ENCODE measurements around the gene CLIP2.

The CLIP2 gene

DNA sequence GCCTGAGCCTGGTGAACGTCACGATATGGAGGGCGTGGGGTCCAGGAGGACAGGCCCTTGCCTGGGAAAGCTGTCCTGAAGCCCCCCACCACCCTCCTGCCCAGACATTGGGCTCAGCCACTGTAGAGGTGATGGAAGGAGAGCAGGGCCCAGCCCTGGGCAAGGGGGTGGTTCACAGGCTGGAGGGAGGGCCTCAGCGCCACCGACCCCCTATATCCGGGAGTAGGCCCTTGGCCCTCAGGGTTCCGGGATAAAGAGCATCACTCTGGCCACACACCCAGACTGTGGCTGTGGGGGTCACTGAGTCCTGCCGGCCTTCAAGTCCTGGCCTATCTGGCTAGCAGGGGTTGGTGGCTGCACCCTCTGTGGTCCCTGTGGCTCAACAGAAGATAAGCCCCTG is 109.2 kb downstream of the CLIP2 start:
- no peak overlapping the region for H3K4me3 ChIP-seq (ENCODE audit: low read length)
- H3K36me3 ChIP-seq (replicated peaks; ENCODE audit: insufficient read depth, low read length) = no peaks in the 10 kb centered on the region
- no peaks in the 10 kb centered on the region for H3K4me1 ChIP-seq (ENCODE audit: low read length)
- H3K4me2 ChIP-seq (ENCODE audit: low read depth, low read length) = no peak overlapping the region
- no peak overlapping the region for H3K9ac ChIP-seq (ENCODE audit: low read length)
- H3F3A ChIP-seq (ENCODE audit: insufficient read depth, low read length) = no peaks in the 10 kb centered on the region
- H2AFZ ChIP-seq (ENCODE audit: low read length) = no peak overlapping the region
- peaks cover 11% of the 10 kb centered on the region; the same call in 1 of the 2 replicates for H3K27me3 ChIP-seq (replicated peaks; ENCODE audit: insufficient read depth, low read length)
- H3K9me3 ChIP-seq (replicated peaks; ENCODE audit: insufficient read depth, low read length) = no peaks in the 10 kb centered on the region
- H3K27ac ChIP-seq (ENCODE audit: low read length) = no peak overlapping the region
- H3K9me2 ChIP-seq (replicated peaks; ENCODE audit: insufficient read depth, low read length) = no peaks in the 10 kb centered on the region
- no peak for DNase-seq
- no peaks in the 10 kb centered on the region for H3K79me2 ChIP-seq (ENCODE audit: low read length)
- H4K20me1 ChIP-seq (ENCODE audit: insufficient read depth, low read length) = no peaks in the 10 kb centered on the region
- TF ChIP-seq EZH2 (optimal IDR thresholded peaks at IDR 0.05; ENCODE audit: low read depth, low read length) (no peak), EZH2phosphoT487 (IDR thresholded peaks at IDR 0.05; ENCODE audit: low read length) (no peak)
- TF ChIP-seq, protein P1, sequence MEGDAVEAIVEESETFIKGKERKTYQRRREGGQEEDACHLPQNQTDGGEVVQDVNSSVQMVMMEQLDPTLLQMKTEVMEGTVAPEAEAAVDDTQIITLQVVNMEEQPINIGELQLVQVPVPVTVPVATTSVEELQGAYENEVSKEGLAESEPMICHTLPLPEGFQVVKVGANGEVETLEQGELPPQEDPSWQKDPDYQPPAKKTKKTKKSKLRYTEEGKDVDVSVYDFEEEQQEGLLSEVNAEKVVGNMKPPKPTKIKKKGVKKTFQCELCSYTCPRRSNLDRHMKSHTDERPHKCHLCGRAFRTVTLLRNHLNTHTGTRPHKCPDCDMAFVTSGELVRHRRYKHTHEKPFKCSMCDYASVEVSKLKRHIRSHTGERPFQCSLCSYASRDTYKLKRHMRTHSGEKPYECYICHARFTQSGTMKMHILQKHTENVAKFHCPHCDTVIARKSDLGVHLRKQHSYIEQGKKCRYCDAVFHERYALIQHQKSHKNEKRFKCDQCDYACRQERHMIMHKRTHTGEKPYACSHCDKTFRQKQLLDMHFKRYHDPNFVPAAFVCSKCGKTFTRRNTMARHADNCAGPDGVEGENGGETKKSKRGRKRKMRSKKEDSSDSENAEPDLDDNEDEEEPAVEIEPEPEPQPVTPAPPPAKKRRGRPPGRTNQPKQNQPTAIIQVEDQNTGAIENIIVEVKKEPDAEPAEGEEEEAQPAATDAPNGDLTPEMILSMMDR (IDR thresholded peaks at IDR 0.05; ENCODE audit: low read length) = no peak

DNA sequence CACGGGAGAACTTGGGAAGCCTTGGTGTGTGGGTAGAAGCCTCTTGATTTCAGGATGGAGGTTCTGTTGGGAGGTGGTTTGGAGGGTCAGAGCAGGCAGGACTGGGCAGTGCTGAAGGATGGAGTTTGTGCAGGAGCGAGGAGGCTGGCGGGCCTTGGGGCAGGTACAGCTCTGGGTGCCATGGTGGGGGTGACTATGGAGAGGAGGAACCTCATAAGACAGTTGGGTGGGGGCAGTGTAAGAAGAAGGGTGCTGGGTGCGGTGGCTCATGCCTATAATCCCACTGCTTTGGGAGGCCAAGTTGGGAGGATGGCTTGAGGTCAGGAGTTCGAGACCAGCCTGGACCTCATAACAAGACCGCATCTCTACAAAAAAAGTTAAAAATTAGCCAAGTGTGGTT is 109.8 kb downstream of the CLIP2 start:
- no peak overlapping the region for H3K4me2 ChIP-seq (ENCODE audit: low read depth, low read length)
- H3K4me1 ChIP-seq (ENCODE audit: low read length) = no peaks in the 10 kb centered on the region
- no peak for DNase-seq
- H3K79me2 ChIP-seq (ENCODE audit: low read length) = no peaks in the 10 kb centered on the region
- H4K20me1 ChIP-seq (ENCODE audit: insufficient read depth, low read length) = no peaks in the 10 kb centered on the region
- H3K9me2 ChIP-seq (replicated peaks; ENCODE audit: insufficient read depth, low read length) = no peaks in the 10 kb centered on the region
- TF ChIP-seq EZH2 (optimal IDR thresholded peaks at IDR 0.05; ENCODE audit: low read depth, low read length) (no peak), EZH2phosphoT487 (IDR thresholded peaks at IDR 0.05; ENCODE audit: low read length) (no peak)
- TF ChIP-seq, protein P1 (IDR thresholded peaks at IDR 0.05; ENCODE audit: low read length) = no peak
- H3K9ac ChIP-seq (ENCODE audit: low read length) = no peak overlapping the region
- H3K27ac ChIP-seq (ENCODE audit: low read length) = no peak overlapping the region
- no peak overlapping the region for H3K4me3 ChIP-seq (ENCODE audit: low read length)
- peaks cover 11% of the 10 kb centered on the region; the same call in 1 of the 2 replicates for H3K27me3 ChIP-seq (replicated peaks; ENCODE audit: insufficient read depth, low read length)
- H3K9me3 ChIP-seq (replicated peaks; ENCODE audit: insufficient read depth, low read length) = no peaks in the 10 kb centered on the region
- H2AFZ ChIP-seq (ENCODE audit: low read length) = no peak overlapping the region
- no peaks in the 10 kb centered on the region for H3K36me3 ChIP-seq (replicated peaks; ENCODE audit: insufficient read depth, low read length)
- no peaks in the 10 kb centered on the region for H3F3A ChIP-seq (ENCODE audit: insufficient read depth, low read length)

DNA sequence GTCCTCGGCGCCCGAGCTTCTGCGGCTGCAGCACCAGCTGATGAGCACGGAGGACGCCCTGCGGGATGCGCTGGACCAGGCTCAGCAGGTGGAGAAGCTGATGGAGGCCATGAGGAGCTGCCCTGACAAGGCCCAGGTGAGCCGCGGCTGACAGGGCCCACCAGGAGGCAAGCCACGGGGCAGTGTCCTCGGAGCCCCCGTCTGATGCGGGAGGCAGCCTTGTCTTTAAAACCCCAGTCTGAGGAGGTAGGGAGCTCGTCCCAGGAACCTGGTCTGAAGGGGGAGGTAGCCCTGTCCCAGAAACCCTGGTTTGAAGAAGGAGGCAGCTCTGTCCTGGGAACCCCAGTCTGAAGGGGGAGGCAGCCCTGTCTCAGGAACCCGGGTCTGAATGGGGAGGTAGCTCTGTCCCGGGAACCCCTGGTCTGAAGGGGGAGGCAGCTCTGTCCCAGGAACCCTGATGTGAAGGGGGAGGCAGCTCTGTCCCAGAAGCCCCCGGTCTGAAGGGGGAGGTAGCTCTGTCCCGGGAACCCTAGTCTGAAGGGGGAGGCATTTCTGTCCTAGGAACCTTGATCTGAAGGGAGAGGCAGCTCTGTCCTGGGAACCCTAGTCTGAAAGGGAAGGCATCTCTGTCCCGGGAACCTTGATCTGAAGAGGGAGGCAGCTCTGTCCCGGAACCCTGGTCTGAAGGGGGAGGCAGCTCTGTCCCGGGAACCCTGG is 111.4 kb downstream of the CLIP2 start:
- H3K36me3 ChIP-seq (replicated peaks; ENCODE audit: insufficient read depth, low read length) = no peaks in the 10 kb centered on the region
- no peak for DNase-seq
- H4K20me1 ChIP-seq (ENCODE audit: insufficient read depth, low read length) = no peaks in the 10 kb centered on the region
- no peak overlapping the region for H3K9ac ChIP-seq (ENCODE audit: low read length)
- no peaks in the 10 kb centered on the region for H3K79me2 ChIP-seq (ENCODE audit: low read length)
- peaks cover 23% of the 10 kb centered on the region; the same call in 1 of the 2 replicates for H3K27me3 ChIP-seq (replicated peaks; ENCODE audit: insufficient read depth, low read length)
- TF ChIP-seq EZH2 (optimal IDR thresholded peaks at IDR 0.05; ENCODE audit: low read depth, low read length) (no peak), EZH2phosphoT487 (IDR thresholded peaks at IDR 0.05; ENCODE audit: low read length) (no peak)
- TF ChIP-seq, protein P1 (IDR thresholded peaks at IDR 0.05; ENCODE audit: low read length) = no peak
- H3K4me1 ChIP-seq (ENCODE audit: low read length) = no peaks in the 10 kb centered on the region
- no peak overlapping the region for H3K27ac ChIP-seq (ENCODE audit: low read length)
- H3K9me2 ChIP-seq (replicated peaks; ENCODE audit: insufficient read depth, low read length) = no peaks in the 10 kb centered on the region
- H3K9me3 ChIP-seq (replicated peaks; ENCODE audit: insufficient read depth, low read length) = no peaks in the 10 kb centered on the region
- no peak overlapping the region for H3K4me2 ChIP-seq (ENCODE audit: low read depth, low read length)
- no peak overlapping the region for H3K4me3 ChIP-seq (ENCODE audit: low read length)
- no peak overlapping the region for H2AFZ ChIP-seq (ENCODE audit: low read length)
- no peaks in the 10 kb centered on the region for H3F3A ChIP-seq (ENCODE audit: insufficient read depth, low read length)

All from MM.1S (cell line).